ENCODE results near the gene NRXN3. TPM values are rescaled to one million over a fixed set of nuclear protein-coding genes. Genes with fewer than 3 reads are reported as not detected.

Gene NRXN3
- polyA plus RNA-seq, 6 donors from 2014 or later, result not detected

- H3K4me1 Mint-ChIP-seq, result no peaks in the 10 kb centered on the region
- H3K36me3 Mint-ChIP-seq, result no peaks in the 10 kb centered on the region
- peaks cover 4 to 9% (median 9%) of the 10 kb centered on the region in 3 donors for H3K27me3 Mint-ChIP-seq
- ATAC-seq (ENCODE audit: low read depth in 2 of 2), result no peak
- no peak overlapping the region for H3K27ac Mint-ChIP-seq
- no peak for DNase-seq
- H3K4me3 Mint-ChIP-seq, result no peak overlapping the region
- H3K9me3 Mint-ChIP-seq, result no peaks in the 10 kb centered on the region
Observed at GRCh38 chr14:78588906-78589305, 418.7 kb downstream of the NRXN3 start.

DNA sequence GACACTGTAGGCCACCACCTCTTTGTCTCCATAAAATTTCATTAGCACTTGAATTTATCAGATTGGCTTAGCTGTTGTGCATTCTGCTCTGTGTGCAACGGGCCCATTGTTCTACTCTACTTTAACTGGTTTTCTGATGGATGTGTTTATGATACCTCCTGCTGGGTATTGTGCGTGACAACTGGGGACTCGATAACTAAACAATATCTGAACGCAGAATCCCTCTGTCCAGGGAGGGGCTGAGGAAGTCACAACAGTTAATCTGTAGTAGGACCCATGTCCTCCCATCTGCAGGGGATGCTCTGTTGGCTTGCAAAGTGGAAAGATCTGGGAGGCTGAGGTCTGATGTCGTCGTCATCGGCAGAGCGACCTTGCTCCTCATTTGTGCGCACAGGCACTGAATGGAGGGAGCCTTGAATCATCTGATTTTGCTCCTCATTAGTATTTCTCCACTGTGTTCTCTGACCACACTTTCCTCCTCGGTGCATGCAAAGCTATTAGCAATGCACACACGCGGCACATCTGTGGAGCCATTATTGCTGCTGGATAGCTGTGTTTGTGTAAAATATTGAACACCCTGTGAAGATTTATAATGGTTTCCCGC is 422.5 kb downstream of the NRXN3 start:
- Mint-ChIP-seq H3K27ac (no peak overlapping the region), H3K36me3 (no peaks in the 10 kb centered on the region), H3K4me1 (no peaks in the 10 kb centered on the region), H3K4me3 (no peak overlapping the region), H3K27me3 (peaks cover 0 to 9% (median 8%) of the 10 kb centered on the region in 3 donors), H3K9me3 (no peaks in the 10 kb centered on the region)
- no peak for DNase-seq
- ATAC-seq (ENCODE audit: low read depth in 2 of 2), result no peak

DNA sequence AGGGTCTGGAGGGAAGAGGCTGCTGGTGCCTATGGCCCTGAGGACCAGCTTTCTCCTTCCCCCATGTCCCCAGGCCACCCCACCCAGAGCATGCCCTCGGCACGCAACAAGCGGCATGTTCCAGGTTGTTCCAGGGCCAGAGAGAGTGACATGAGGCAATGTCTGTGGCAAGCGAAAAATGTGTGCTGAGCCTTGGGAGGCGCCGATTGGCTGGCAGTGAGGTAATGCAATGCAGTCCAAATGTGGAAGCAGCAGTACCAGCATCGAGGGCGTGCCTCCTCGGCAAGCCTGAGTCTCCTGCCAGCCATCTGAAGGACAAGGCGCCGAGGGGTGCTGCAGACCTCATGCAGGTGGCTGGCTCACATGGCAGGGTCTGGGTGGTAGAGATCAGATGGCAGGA is 423.8 kb downstream of the NRXN3 start:
- Mint-ChIP-seq H3K9me3 (no peaks in the 10 kb centered on the region), H3K36me3 (no peaks in the 10 kb centered on the region), H3K4me1 (peaks cover 0 to 2% (median 0%) of the 10 kb centered on the region in 3 donors), H3K27me3 (peaks cover 7 to 19% (median 12%) of the 10 kb centered on the region in 3 donors), H3K4me3 (no peak overlapping the region), H3K27ac (no peak overlapping the region)
- DNase-seq (no peak), ATAC-seq (ENCODE audit: low read depth in 2 of 2) (no peak)

DNA sequence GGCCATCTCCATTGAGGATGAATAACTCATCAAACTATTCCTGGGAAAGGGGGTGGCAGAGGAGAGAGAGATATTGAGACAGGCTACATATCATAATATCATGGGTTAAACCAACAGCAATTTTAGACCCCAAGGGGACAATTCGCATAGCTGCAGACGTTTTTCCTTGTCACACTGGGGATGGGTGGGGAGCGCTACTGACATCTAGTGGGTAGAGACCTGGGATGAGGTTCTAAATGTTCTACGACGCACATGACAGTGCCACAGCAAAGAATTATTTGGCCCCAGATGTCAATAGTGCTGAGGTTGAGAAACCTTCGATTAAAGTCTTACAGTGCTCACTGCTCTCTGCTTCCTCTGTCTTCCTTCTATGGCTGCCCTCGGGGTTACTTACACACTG is 425.6 kb downstream of the NRXN3 start:
- ATAC-seq (ENCODE audit: low read depth in 2 of 2) (no peak), DNase-seq (no peak)
- no peak overlapping the region for H3K27ac Mint-ChIP-seq
- H3K4me3 Mint-ChIP-seq, result no peak overlapping the region
- peaks cover 0 to 2% (median 0%) of the 10 kb centered on the region in 3 donors for H3K4me1 Mint-ChIP-seq
- H3K27me3 Mint-ChIP-seq, result peaks cover 10 to 19% (median 12%) of the 10 kb centered on the region in 3 donors
- H3K9me3 Mint-ChIP-seq, result no peaks in the 10 kb centered on the region
- H3K36me3 Mint-ChIP-seq, result no peaks in the 10 kb centered on the region

GRCh38 chr14:78598046-78598920 is 428.1 kb downstream of the NRXN3 start:
- H3K27ac Mint-ChIP-seq, result peak overlapping the region in 1 of 6 donors; percentile 77
- no peaks in the 10 kb centered on the region for H3K36me3 Mint-ChIP-seq
- peaks cover 11 to 16% (median 12%) of the 10 kb centered on the region in 3 donors for H3K27me3 Mint-ChIP-seq
- H3K4me3 Mint-ChIP-seq, result no peak overlapping the region
- H3K4me1 Mint-ChIP-seq, result peaks cover 0 to 2% (median 0%) of the 10 kb centered on the region in 3 donors
- no peaks in the 10 kb centered on the region for H3K9me3 Mint-ChIP-seq
- DNase-seq (peak; percentile 22), ATAC-seq (ENCODE audit: low read depth in 2 of 2) (peak; percentile 58 to 60)

- peaks cover 0 to 2% (median 0%) of the 10 kb centered on the region in 7 donors for H3K9me3 Mint-ChIP-seq
- ATAC-seq (ENCODE audit: low read depth in 2 of 2), result no peak
Observed at GRCh38 chr14:78605025-78605762, 435.0 kb downstream of the NRXN3 start.

GRCh38 chr14:78605897-78606500 is 435.8 kb downstream of the NRXN3 start:
- Mint-ChIP-seq H3K4me3 (no peak overlapping the region), H3K9me3 (peaks cover 0 to 2% (median 0%) of the 10 kb centered on the region in 7 donors), H3K27ac (no peak overlapping the region), H3K36me3 (no peaks in the 10 kb centered on the region), H3K27me3 (peaks cover 13 to 25% (median 16%) of the 10 kb centered on the region in 3 donors), H3K4me1 (no peaks in the 10 kb centered on the region)
- no peak for DNase-seq
- ATAC-seq (ENCODE audit: low read depth in 2 of 2), result no peak

More at GRCh38 chr14:78605025-78605762, 435.0 kb downstream of the NRXN3 start:
- H3K27me3 Mint-ChIP-seq, result peaks cover 11 to 21% (median 19%) of the 10 kb centered on the region in 3 donors
- no peak for DNase-seq
- H3K4me1 Mint-ChIP-seq, result no peaks in the 10 kb centered on the region
- no peak overlapping the region for H3K27ac Mint-ChIP-seq
- H3K4me3 Mint-ChIP-seq, result no peak overlapping the region
- no peaks in the 10 kb centered on the region for H3K36me3 Mint-ChIP-seq

- ATAC-seq (ENCODE audit: low read depth in 2 of 2), result no peak
Observed at GRCh38 chr14:78608998-78609787, 439.0 kb downstream of the NRXN3 start.

GRCh38 chr14:78610994-78611393 is 440.8 kb downstream of the NRXN3 start:
- Mint-ChIP-seq H3K27me3 (peaks cover 22 to 30% (median 24%) of the 10 kb centered on the region in 3 donors), H3K4me1 (no peaks in the 10 kb centered on the region), H3K9me3 (peaks cover 0 to 2% (median 0%) of the 10 kb centered on the region in 7 donors), H3K27ac (no peak overlapping the region), H3K36me3 (no peaks in the 10 kb centered on the region), H3K4me3 (no peak overlapping the region)
- ATAC-seq (ENCODE audit: low read depth in 2 of 2), result no peak
- DNase-seq, result no peak

More at GRCh38 chr14:78608998-78609787, 439.0 kb downstream of the NRXN3 start:
- no peaks in the 10 kb centered on the region for H3K4me1 Mint-ChIP-seq
- peaks cover 0 to 2% (median 0%) of the 10 kb centered on the region in 7 donors for H3K9me3 Mint-ChIP-seq
- H3K27me3 Mint-ChIP-seq, result peaks cover 22 to 30% (median 27%) of the 10 kb centered on the region in 3 donors
- DNase-seq, result no peak
- H3K27ac Mint-ChIP-seq, result no peak overlapping the region
- H3K36me3 Mint-ChIP-seq, result no peaks in the 10 kb centered on the region
- H3K4me3 Mint-ChIP-seq, result no peak overlapping the region

- no peaks in the 10 kb centered on the region for H3K4me1 Mint-ChIP-seq
Observed at GRCh38 chr14:78611796-78612571, 441.8 kb downstream of the NRXN3 start.

GRCh38 chr14:78612666-78613065 is 442.5 kb downstream of the NRXN3 start:
- Mint-ChIP-seq H3K4me1 (no peaks in the 10 kb centered on the region), H3K27ac (no peak overlapping the region), H3K36me3 (no peaks in the 10 kb centered on the region), H3K9me3 (peaks cover 0 to 4% (median 0%) of the 10 kb centered on the region in 7 donors), H3K27me3 (peaks cover 21 to 25% (median 22%) of the 10 kb centered on the region in 3 donors), H3K4me3 (no peak overlapping the region)
- no peak for DNase-seq
- ATAC-seq (ENCODE audit: low read depth in 2 of 2), result no peak

More at GRCh38 chr14:78611796-78612571, 441.8 kb downstream of the NRXN3 start:
- no peak for ATAC-seq (ENCODE audit: low read depth in 2 of 2)
- Mint-ChIP-seq H3K4me3 (no peak overlapping the region), H3K36me3 (no peaks in the 10 kb centered on the region), H3K27ac (no peak overlapping the region), H3K27me3 (peaks cover 21 to 29% (median 22%) of the 10 kb centered on the region in 3 donors), H3K9me3 (peaks cover 0 to 4% (median 0%) of the 10 kb centered on the region in 7 donors)
- no peak for DNase-seq

DNA sequence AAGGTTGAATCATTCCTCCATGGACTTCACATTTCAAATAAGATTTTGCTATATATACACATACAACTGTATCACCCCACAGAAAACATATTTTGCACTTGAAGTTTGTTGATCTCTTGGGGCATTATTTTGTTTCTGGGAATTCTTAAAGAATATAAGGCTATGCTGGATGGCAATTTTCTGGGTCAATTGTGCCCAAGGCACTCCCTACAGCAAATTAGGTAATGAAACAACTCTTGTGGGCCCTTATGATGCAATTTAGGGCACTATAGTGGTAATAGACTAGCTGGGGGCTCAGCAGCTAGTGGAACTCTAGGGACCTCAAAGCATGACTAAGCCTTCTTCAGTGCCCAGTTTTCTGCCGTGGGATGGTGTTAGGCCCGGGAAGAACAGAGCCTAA is 444.4 kb downstream of the NRXN3 start:
- DNase-seq (no peak), ATAC-seq (ENCODE audit: low read depth in 2 of 2) (no peak)
- H3K4me3 Mint-ChIP-seq, result no peak overlapping the region
- H3K9me3 Mint-ChIP-seq, result peaks cover 0 to 2% (median 0%) of the 10 kb centered on the region in 7 donors
- H3K27ac Mint-ChIP-seq, result no peak overlapping the region
- H3K4me1 Mint-ChIP-seq, result no peaks in the 10 kb centered on the region
- peaks cover 14 to 20% (median 17%) of the 10 kb centered on the region in 3 donors for H3K27me3 Mint-ChIP-seq
- no peaks in the 10 kb centered on the region for H3K36me3 Mint-ChIP-seq

All from naive B cell (primary cell).